ENCODE measurements around the gene TMF1.

Gene TMF1

DNA sequence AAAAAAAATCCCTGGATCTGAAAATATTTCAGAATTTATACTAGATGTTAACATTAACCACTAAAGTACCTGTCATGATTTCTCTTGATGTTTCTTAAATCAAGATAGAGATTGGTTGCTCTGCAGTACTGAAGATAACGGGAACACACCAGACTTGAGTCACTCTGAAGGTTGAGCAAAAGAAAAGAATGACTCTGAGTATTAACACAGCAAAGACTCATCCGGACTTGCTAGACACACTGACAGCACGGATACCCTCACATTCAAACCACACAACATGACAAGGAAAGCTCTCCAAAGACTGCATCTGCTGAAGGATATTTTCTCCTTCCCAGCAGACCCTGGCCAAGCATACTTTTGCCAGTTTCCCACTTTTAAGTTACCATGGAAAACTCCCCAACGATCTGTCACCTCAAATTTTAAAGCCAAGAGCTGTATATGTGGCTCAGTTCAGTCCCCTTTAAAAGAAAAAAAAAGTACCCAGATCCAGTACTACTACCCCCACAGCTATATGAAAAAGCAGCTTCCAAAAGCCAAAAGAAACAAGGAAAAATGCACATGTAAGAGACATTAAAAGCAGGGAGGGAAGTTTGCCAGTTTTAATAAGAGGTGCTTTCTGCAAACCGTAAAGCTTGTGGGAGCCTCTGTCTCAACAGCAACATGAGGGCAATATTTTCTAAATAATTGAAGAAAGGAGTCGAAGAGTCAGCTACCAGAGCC is 46.9 kb downstream of the TMF1 start:
- no peaks in the 10 kb centered on the region for H3K27me3 ChIP-seq
- H3K4me3 ChIP-seq = no peak overlapping the region
- H4K20me1 ChIP-seq = no peaks in the 10 kb centered on the region
- no peaks in the 10 kb centered on the region for H3K9me3 ChIP-seq
- no peaks in the 10 kb centered on the region for H3K4me1 ChIP-seq
- H3K4me2 ChIP-seq = no peak overlapping the region
- H3K36me3 ChIP-seq = peaks cover 87% of the 10 kb centered on the region
- H3K27ac ChIP-seq = no peak overlapping the region
- no peak overlapping the region for H3K9ac ChIP-seq
- TF ChIP-seq Cebpa-rat (IDR thresholded peaks at IDR 0.05) = no peak

DNA sequence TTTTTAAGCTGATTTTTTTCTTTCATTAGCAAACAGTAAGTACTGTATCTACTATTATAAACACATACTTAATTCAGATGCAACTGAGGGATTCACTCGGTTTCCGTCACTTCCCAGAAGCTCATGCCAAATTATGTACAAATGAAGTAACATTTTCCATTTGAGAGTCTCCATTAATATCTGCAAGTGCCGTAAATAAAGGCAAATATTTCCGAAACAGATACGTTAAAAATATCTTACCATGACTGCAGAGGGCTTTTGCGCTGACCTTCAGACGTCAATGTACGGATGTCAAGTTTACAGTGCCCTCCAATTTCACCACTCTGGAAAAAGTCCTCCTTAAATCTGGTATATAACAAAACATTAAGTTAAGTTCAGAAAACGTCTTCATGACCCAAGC is 48.0 kb downstream of the TMF1 start:
- TF ChIP-seq Cebpa-rat (IDR thresholded peaks at IDR 0.05) = no peak
- H4K20me1 ChIP-seq = no peaks in the 10 kb centered on the region
- H3K9me3 ChIP-seq = no peaks in the 10 kb centered on the region
- no peaks in the 10 kb centered on the region for H3K27me3 ChIP-seq
- H3K4me1 ChIP-seq = no peaks in the 10 kb centered on the region
- H3K27ac ChIP-seq = no peak overlapping the region
- H3K4me2 ChIP-seq = no peak overlapping the region
- no peak overlapping the region for H3K9ac ChIP-seq
- H3K4me3 ChIP-seq = no peak overlapping the region
- peaks cover 93% of the 10 kb centered on the region for H3K36me3 ChIP-seq

DNA sequence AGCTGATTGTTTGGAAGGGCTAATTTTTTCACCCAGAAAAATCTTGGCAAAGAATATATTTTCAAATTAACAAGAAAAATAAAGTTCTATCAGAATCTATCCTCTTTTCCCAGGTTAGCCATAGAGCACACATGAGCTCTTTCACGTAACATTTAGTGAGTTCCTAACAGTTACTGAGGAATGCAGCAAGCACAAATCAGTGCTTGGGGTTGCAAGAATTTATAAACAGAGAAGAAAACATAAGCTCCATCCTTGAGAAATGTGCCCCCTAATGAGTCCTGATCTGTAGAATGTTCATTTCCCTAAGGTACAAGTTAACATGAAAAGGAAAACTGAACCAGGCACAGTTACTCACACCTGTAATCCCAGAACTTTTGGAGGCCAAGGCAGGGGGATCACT is 52.5 kb downstream of the TMF1 start:
- H3K27ac ChIP-seq = no peak overlapping the region
- peaks cover 93% of the 10 kb centered on the region for H3K36me3 ChIP-seq
- H3K4me3 ChIP-seq = no peak overlapping the region
- H3K4me1 ChIP-seq = no peaks in the 10 kb centered on the region
- TF ChIP-seq Cebpa-rat (IDR thresholded peaks at IDR 0.05) = no peak
- no peaks in the 10 kb centered on the region for H3K9me3 ChIP-seq
- H4K20me1 ChIP-seq = no peaks in the 10 kb centered on the region
- no peaks in the 10 kb centered on the region for H3K27me3 ChIP-seq
- H3K9ac ChIP-seq = no peak overlapping the region
- H3K4me2 ChIP-seq = no peak overlapping the region

DNA sequence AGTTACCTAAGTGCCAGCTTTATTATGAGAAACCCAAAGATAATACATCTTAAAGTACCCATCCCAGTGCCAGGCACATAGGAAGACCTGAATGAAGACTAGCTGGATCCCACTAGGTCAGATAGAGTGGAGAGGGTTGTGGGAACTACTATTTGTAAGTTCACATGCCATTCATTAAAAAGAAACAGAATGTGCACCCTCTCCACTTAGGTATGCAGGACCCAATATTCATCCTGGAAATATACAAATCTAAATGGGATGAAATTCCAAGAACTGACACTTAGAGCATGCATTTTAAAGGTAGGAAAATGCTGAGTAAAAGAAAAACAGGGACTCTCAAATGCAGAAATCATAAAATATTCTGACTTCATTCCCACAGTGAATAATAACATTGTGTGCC is 53.0 kb downstream of the TMF1 start:
- peaks cover 93% of the 10 kb centered on the region for H3K36me3 ChIP-seq
- no peak for TF ChIP-seq Cebpa-rat (IDR thresholded peaks at IDR 0.05)
- no peaks in the 10 kb centered on the region for H3K9me3 ChIP-seq
- no peaks in the 10 kb centered on the region for H3K27me3 ChIP-seq
- H3K4me3 ChIP-seq = no peak overlapping the region
- H3K9ac ChIP-seq = no peak overlapping the region
- no peak overlapping the region for H3K27ac ChIP-seq
- no peaks in the 10 kb centered on the region for H4K20me1 ChIP-seq
- H3K4me1 ChIP-seq = no peaks in the 10 kb centered on the region
- no peak overlapping the region for H3K4me2 ChIP-seq

DNA sequence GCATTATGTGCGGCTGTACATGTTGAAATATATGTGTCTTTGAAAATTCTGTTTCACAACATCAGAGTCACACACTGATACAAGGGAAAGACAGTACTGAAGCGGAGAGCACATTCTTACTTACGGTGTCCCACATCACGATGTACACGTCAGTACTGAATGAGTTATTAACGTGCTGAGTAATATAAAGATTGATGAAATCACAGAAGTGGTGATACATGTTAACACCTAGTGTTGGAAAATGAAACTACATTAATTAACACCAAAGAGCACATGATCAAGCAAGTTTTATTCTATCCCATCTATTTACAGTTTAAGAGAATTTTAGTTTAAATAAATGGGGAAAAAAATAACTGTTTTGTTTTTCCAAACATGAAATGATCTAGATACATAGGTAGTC is 54.2 kb downstream of the TMF1 start:
- no peaks in the 10 kb centered on the region for H3K27me3 ChIP-seq
- peaks cover 93% of the 10 kb centered on the region for H3K36me3 ChIP-seq
- no peak overlapping the region for H3K4me3 ChIP-seq
- no peak overlapping the region for H3K27ac ChIP-seq
- H3K4me2 ChIP-seq = no peak overlapping the region
- peaks cover 10% of the 10 kb centered on the region for H3K9me3 ChIP-seq
- no peak overlapping the region for H3K9ac ChIP-seq
- no peak for TF ChIP-seq Cebpa-rat (IDR thresholded peaks at IDR 0.05)
- H4K20me1 ChIP-seq = no peaks in the 10 kb centered on the region
- H3K4me1 ChIP-seq = no peaks in the 10 kb centered on the region

DNA sequence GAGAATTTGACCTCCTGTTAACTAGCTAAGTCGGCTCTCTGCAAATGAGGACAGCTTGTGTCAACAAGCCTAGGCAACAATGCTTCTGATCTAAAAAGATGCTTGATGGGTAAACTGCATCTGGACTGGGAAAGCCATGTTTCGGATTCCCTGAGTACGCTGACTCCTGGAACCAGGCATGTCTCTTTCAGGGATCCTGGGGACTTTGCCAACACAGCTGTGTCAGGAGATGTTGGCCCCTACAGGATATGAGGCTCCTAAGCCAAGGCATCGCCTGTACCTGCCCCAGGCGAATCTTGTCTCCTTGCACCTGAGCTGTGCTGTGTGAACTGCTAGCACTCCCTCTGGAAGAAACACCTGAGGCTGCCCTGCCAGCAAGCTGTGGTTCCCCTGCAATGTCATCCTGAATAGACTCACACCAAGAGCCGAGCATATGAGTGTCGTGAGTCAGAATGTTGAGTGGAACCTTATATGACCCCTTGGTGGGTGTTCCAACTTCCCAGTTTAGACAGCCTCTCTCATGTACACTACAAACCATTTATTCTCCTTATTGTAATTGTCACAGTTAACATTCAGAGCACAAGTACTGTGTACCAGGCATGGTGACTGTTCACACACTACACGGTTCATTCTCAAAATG is 55.7 kb downstream of the TMF1 start:
- Histone ChIP-seq H4K20me1 (no peaks in the 10 kb centered on the region), H3K27me3 (no peaks in the 10 kb centered on the region), H3K36me3 (peaks cover 92% of the 10 kb centered on the region), H3K9me3 (peaks cover 17% of the 10 kb centered on the region), H3K4me1 (no peaks in the 10 kb centered on the region), H3K27ac (no peak overlapping the region), H3K4me2 (no peak overlapping the region), H3K9ac (no peak overlapping the region), H3K4me3 (no peak overlapping the region)
- TF ChIP-seq Cebpa-rat (IDR thresholded peaks at IDR 0.05) = no peak

DNA sequence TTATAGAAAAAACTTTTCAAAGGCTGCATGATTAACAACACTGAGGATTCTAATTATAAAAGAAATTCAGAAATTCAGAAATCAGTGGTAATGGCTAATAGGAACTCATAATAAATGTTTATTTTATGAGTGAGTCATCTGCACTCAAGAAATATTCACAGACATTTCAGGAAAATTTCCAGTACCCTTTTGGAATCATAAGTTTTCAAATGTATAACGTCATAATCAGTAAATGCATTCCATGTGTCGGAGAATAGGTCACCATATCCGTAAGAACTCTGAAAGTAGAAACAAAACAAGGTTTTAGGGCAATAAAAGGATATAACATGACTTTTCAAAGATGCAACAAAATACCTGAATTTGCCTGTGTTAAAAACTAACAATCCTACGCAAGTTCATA is 63.4 kb downstream of the TMF1 start:
- no peak overlapping the region for H3K4me3 ChIP-seq
- H3K27ac ChIP-seq = no peak overlapping the region
- H3K27me3 ChIP-seq = no peaks in the 10 kb centered on the region
- no peaks in the 10 kb centered on the region for H3K4me1 ChIP-seq
- H3K9ac ChIP-seq = no peak overlapping the region
- peaks cover 16% of the 10 kb centered on the region for H3K9me3 ChIP-seq
- H3K36me3 ChIP-seq = peaks cover 78% of the 10 kb centered on the region
- H3K4me2 ChIP-seq = no peak overlapping the region
- H4K20me1 ChIP-seq = no peaks in the 10 kb centered on the region
- no peak for TF ChIP-seq Cebpa-rat (IDR thresholded peaks at IDR 0.05)

DNA sequence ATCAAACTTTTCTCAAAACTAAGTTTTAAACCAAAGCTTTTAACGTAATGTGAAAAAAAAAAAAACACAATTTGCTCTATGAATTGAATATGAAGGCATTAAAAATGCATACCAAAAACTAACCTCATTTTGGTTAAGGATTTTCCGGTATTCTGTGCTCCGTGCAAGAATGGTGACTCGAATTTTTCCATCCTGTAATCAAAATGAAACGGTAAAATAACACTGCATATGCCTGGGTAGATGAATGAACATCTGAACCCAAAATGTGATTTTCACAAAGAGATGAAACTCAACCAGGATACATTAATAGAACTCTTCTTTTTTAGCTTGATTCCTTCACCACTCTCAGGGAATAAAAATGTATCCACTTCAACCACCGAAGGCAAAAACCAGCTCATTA is 64.8 kb downstream of the TMF1 start:
- Histone ChIP-seq H4K20me1 (no peaks in the 10 kb centered on the region), H3K27ac (no peak overlapping the region), H3K4me1 (no peaks in the 10 kb centered on the region), H3K9ac (no peak overlapping the region), H3K27me3 (no peaks in the 10 kb centered on the region), H3K36me3 (peaks cover 75% of the 10 kb centered on the region), H3K4me3 (no peak overlapping the region), H3K9me3 (peaks cover 2% of the 10 kb centered on the region; the same call in 1 of the 2 replicates), H3K4me2 (no peak overlapping the region)
- TF ChIP-seq Cebpa-rat (IDR thresholded peaks at IDR 0.05) = no peak

DNA sequence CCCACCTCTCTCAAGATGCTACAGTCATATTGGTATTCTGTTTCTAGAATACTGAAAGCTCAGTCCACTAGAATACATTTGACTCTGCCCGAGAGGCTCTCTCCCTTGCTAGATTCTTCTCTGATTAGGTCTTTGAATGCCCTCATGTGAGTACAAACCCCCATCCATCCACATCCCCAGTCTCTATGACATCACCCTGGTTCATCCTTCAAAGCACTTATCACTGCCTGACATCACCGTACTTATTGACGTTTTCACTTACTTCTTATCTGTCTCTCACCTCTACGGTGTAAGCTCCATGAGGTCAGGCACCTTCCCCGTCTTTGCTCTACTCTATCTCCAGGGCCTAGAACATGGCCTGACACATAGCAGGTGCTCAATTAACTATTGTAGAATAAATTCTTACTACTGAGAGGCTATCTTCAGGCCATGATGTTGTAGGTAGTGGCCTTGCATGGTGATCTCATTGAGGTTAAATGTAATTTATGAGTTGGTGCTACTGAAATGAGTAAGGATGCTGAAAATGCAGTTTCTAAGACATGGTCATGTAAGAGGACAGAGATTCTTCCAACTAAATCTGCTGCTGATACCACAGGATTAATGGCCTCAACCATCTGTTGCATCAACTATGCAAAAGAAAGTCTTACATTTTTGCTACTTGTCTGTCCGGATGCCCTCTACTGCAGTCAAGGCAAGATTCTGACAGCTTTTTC is 65.5 kb downstream of the TMF1 start:
- Histone ChIP-seq H3K4me2 (no peak overlapping the region), H3K27me3 (no peaks in the 10 kb centered on the region), H3K4me3 (no peak overlapping the region), H3K4me1 (no peaks in the 10 kb centered on the region), H4K20me1 (no peaks in the 10 kb centered on the region), H3K9me3 (no peaks in the 10 kb centered on the region), H3K9ac (no peak overlapping the region), H3K36me3 (peaks cover 77% of the 10 kb centered on the region), H3K27ac (no peak overlapping the region)
- TF ChIP-seq Cebpa-rat (IDR thresholded peaks at IDR 0.05) = no peak

DNA sequence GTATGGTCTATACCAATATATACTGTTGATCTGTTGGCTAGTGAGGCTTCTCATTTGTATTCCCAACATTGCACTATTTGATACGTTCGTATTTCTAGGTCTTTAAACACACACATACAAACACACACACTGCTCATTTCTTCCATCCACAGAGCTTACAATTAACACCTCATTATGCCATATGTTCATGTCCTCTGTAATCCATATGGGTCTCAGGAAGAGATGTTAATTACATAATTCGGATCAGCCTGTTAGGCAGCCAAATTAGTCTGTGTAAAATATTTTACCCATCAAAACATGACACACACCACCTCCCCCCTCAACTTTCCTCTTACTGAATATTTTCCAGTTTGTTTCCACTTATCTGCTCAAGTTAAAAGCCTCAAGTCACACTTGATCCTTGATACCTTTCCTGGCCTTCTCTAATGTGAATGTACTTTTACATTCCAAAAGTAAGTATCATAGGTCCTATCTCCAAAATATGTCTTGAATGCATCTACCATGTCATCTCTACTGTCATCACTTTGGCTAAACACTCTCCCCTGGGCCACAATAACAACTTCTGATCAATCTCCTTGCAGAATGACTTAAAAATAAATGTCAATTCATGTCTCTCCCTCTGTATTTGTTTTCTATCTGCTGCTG is 66.9 kb downstream of the TMF1 start:
- no peak overlapping the region for H3K27ac ChIP-seq
- H4K20me1 ChIP-seq = no peaks in the 10 kb centered on the region
- peaks cover 80% of the 10 kb centered on the region for H3K36me3 ChIP-seq
- H3K9ac ChIP-seq = no peak overlapping the region
- no peak overlapping the region for H3K4me2 ChIP-seq
- no peaks in the 10 kb centered on the region for H3K4me1 ChIP-seq
- no peaks in the 10 kb centered on the region for H3K9me3 ChIP-seq
- no peaks in the 10 kb centered on the region for H3K27me3 ChIP-seq
- TF ChIP-seq Cebpa-rat (IDR thresholded peaks at IDR 0.05) = no peak
- no peak overlapping the region for H3K4me3 ChIP-seq
